Measurements from ENCODE around the gene GALNT6. TPM values are rescaled to one million over a fixed set of nuclear protein-coding genes. Genes with fewer than 3 reads are reported as not detected.
A peak's percentile ranks its signal among the peaks of the same experiment; 100 is the strongest.

GALNT6 gene
- total RNA-seq, 1 experiment from 2014 or later, result 27.6 TPM

- Mint-ChIP-seq H3K27me3 (ENCODE audit: insufficient read depth, unreplicated experiment) (no peaks in the 10 kb centered on the region), H3K36me3 (ENCODE audit: insufficient read depth, unreplicated experiment) (no peaks in the 10 kb centered on the region), H3K4me1 (ENCODE audit: insufficient read depth, unreplicated experiment) (peaks cover 41% of the 10 kb centered on the region), H3K9me3 (ENCODE audit: unreplicated experiment) (no peaks in the 10 kb centered on the region), H3K4me3 (ENCODE audit: unreplicated experiment) (no peak overlapping the region), H3K27ac (ENCODE audit: low read depth, unreplicated experiment) (no peak overlapping the region)
- TSS peak; percentile 19 for BruUV-seq (replicated peaks)
- peak; percentile 72 for DNase-seq (ENCODE audit: unreplicated experiment)
- ChIA-PET CTCF (interaction anchor here (0.6 to 1.1 kb wide), 2 partner anchors 52 to 632 kb away, joined by 3 to 4 read pairs; no protein-coding TSS in a partner anchor), POLR2A (interaction anchor here (0.5 to 1.5 kb wide), 4 partner anchors 9 to 496 kb away, joined by 3 to 10 read pairs (median 3); no protein-coding TSS in a partner anchor)
- no peak for TF ChIP-seq CTCF (IDR thresholded peaks at IDR 0.05; ENCODE audit: unreplicated experiment)
- intact Hi-C loops (cut with micrococcal nuclease), result no loop called here
These were observed 2.7 kb upstream of the GALNT6 start for GRCh38 chr12:51393676-51394545.

GRCh38 chr12:51392556-51393237, 1.5 kb upstream of the GALNT6 start:
- CTCF ChIA-PET, result interaction anchor here (0.7 to 1.3 kb wide), 4 partner anchors 28 to 432 kb away, joined by 3 to 6 read pairs (median 4); no protein-coding TSS in a partner anchor
- BruUV-seq (replicated peaks), result no TSS peak
- no peaks in the 10 kb centered on the region for H3K36me3 Mint-ChIP-seq (ENCODE audit: insufficient read depth, unreplicated experiment)
- no peaks in the 10 kb centered on the region for H3K9me3 Mint-ChIP-seq (ENCODE audit: unreplicated experiment)
- no peak for DNase-seq (ENCODE audit: unreplicated experiment)
- intact Hi-C loops (cut with micrococcal nuclease), result no loop called here
- no peak for TF ChIP-seq CTCF (IDR thresholded peaks at IDR 0.05; ENCODE audit: unreplicated experiment)
- peaks cover 53% of the 10 kb centered on the region for H3K4me1 Mint-ChIP-seq (ENCODE audit: insufficient read depth, unreplicated experiment)
- POLR2A ChIA-PET, result interaction anchor here (0.6 to 8.0 kb wide), 3 partner anchors 20 to 549 kb away, joined by 3 to 54 read pairs (median 3); no protein-coding TSS in a partner anchor
- no peaks in the 10 kb centered on the region for H3K27me3 Mint-ChIP-seq (ENCODE audit: insufficient read depth, unreplicated experiment)
- H3K27ac Mint-ChIP-seq (ENCODE audit: low read depth, unreplicated experiment), result no peak overlapping the region
- peak overlapping the region; percentile 95 for H3K4me3 Mint-ChIP-seq (ENCODE audit: unreplicated experiment)

GRCh38 chr12:51390891-51391282, 319 bp downstream of the GALNT6 start:
- intact Hi-C loops (cut with micrococcal nuclease), result no loop called here
- no peak for DNase-seq (ENCODE audit: unreplicated experiment)

More at GRCh38 chr12:51390891-51391282, 319 bp downstream of the GALNT6 start:
- H3K4me3 Mint-ChIP-seq (ENCODE audit: unreplicated experiment), result peak overlapping the region; percentile 95
- no peaks in the 10 kb centered on the region for H3K9me3 Mint-ChIP-seq (ENCODE audit: unreplicated experiment)
- peaks cover 57% of the 10 kb centered on the region for H3K4me1 Mint-ChIP-seq (ENCODE audit: insufficient read depth, unreplicated experiment)
- BruUV-seq (replicated peaks), result no TSS peak
- peak overlapping the region; percentile 95 for H3K27ac Mint-ChIP-seq (ENCODE audit: low read depth, unreplicated experiment)
- TF ChIP-seq CTCF (IDR thresholded peaks at IDR 0.05; ENCODE audit: unreplicated experiment), result no peak
- no peaks in the 10 kb centered on the region for H3K36me3 Mint-ChIP-seq (ENCODE audit: insufficient read depth, unreplicated experiment)
- CTCF ChIA-PET, result interaction anchor here (0.6 to 1.3 kb wide), 5 partner anchors 15 to 539 kb away, joined by 3 to 6 read pairs (median 3); no protein-coding TSS in a partner anchor
- H3K27me3 Mint-ChIP-seq (ENCODE audit: insufficient read depth, unreplicated experiment), result no peaks in the 10 kb centered on the region
- POLR2A ChIA-PET, result interaction anchor here (1.0 to 8.0 kb wide), 4 partner anchors 10 to 495 kb away, joined by 3 to 54 read pairs (median 8); no protein-coding TSS in a partner anchor
